Fibroblast of lung (primary cell): Measurements from ENCODE around the gene YTHDF2.

Source experiments
- EZH2 ChIP-seq: IDR thresholded peaks from 2 replicates; pipeline ENCODE4 v1.5.1; 2012; ENCODE audit warnings: low read length, control low read depth, mild to moderate bottlenecking; ENCODE audit errors: missing control alignments
- TF ChIP-seq, protein P1 (sequence below), 2 donors: IDR thresholded peaks in 1 of 2; conservative IDR thresholded peaks in 1 of 2; 1 replicate in 1 of 2; 2 replicates in 1 of 2; pipeline ENCODE4 v1.5.1; 2011 to 2012; ENCODE audit warnings: low read length in 2 of 2, control low read depth in 1 of 2, inconsistent platforms in 1 of 2, low read depth in 1 of 2, mild to moderate bottlenecking in 1 of 2

DNA sequence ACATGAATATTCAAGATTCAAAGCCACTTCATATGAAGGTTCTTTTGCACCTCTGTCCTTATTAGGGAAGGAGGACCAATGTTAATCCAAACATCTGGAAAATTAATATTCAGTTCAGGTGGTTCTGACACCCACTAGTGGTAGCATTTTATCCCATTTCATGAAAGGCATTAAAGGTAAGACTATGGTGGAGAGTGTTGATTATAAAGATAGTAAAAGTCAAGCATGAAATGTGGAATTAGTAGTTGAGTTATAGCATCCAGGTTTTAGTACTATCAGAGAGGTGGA is 17.5 kb upstream of the YTHDF2 start:
- TF ChIP-seq, protein P1, sequence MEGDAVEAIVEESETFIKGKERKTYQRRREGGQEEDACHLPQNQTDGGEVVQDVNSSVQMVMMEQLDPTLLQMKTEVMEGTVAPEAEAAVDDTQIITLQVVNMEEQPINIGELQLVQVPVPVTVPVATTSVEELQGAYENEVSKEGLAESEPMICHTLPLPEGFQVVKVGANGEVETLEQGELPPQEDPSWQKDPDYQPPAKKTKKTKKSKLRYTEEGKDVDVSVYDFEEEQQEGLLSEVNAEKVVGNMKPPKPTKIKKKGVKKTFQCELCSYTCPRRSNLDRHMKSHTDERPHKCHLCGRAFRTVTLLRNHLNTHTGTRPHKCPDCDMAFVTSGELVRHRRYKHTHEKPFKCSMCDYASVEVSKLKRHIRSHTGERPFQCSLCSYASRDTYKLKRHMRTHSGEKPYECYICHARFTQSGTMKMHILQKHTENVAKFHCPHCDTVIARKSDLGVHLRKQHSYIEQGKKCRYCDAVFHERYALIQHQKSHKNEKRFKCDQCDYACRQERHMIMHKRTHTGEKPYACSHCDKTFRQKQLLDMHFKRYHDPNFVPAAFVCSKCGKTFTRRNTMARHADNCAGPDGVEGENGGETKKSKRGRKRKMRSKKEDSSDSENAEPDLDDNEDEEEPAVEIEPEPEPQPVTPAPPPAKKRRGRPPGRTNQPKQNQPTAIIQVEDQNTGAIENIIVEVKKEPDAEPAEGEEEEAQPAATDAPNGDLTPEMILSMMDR (conservative IDR thresholded peaks at IDR 0.05 in 1 of 2, IDR thresholded peaks at IDR 0.05 in 1 of 2; ENCODE audit: low read depth in 1 of 2, low read length in 2 of 2), result no peak
- TF ChIP-seq EZH2, result no peak
